Measurements from ENCODE around the gene AKR1C2. TPM values are rescaled to one million over a fixed set of nuclear protein-coding genes. Genes with fewer than 3 reads are reported as not detected.
"Not testable (repeated sequence)": the region's sequence is repeated elsewhere in the genome, so short reads cannot be mapped to it uniquely, and the experiment has no call there.

The AKR1C2 gene
- total and polyA plus RNA-seq, 4 experiments from 2014 or later = not detected

- Mint-ChIP-seq H3K27ac (no peak overlapping the region), H3K36me3 (no peaks in the 10 kb centered on the region), H3K4me1 (no peaks in the 10 kb centered on the region), H3K9me3 (peaks cover 0 to 16% (median 7%) of the 10 kb centered on the region in 8 donors), H3K27me3 (peaks cover 4% of the 10 kb centered on the region in 2 donors), H3K4me3 (no peak overlapping the region)
- no peak overlapping the region for H3K27ac ChIP-seq (ENCODE audit: low read depth, low read length)
- no peaks in the 10 kb centered on the region for H3K36me3 ChIP-seq (ENCODE audit: insufficient read depth, low read length)
- no peak for DNase-seq
- intact Hi-C loops (cut with micrococcal nuclease) = no loop called here
- no peaks in the 10 kb centered on the region for H3K27me3 ChIP-seq (ENCODE audit: insufficient read depth, low read length)
- H3K4me1 ChIP-seq (ENCODE audit: insufficient read depth, low read length) = no peaks in the 10 kb centered on the region
- CTCF ChIA-PET (ENCODE audit: partially characterized antibody) = no interaction called here
- POLR2A ChIA-PET (ENCODE audit: partially characterized antibody) = no interaction called here
- no peak overlapping the region for H3K4me3 ChIP-seq (ENCODE audit: low read length in 2 of 2)
- H3K9me3 ChIP-seq (ENCODE audit: control insufficient read depth in 1 of 2, low read length in 2 of 2) = no peaks in the 10 kb centered on the region
Observed at GRCh38 chr10:5002013-5002727, 1.5 kb downstream of the AKR1C2 start.

DNA sequence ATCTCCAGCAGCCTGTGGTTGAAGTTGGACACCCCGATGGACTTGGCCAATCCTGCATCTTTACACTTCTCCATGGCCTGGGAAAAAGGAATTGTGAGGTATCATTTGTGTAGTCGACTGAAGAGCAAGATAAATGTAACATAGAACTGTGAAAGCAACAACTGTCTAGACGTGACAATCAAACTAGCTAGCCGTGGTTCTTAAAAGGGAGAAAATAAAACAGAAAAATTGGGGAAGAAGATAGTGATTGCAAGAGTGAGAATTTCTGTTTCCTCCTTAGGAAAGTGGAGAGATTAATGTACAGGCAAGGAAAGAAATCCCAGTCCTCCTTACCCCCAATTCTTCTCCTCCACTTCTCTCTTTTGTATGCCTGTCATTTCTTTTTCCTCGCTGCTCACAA, 5.0 kb downstream of the AKR1C2 start:
- Mint-ChIP-seq H3K27ac (no peak overlapping the region), H3K4me3 (no peak overlapping the region), H3K27me3 (peaks cover 4% of the 10 kb centered on the region in 2 donors), H3K9me3 (no peaks in the 10 kb centered on the region), H3K4me1 (no peaks in the 10 kb centered on the region), H3K36me3 (no peaks in the 10 kb centered on the region)
- H3K27me3 ChIP-seq (ENCODE audit: insufficient read depth, low read length) = no peaks in the 10 kb centered on the region
- H3K4me1 ChIP-seq (ENCODE audit: insufficient read depth, low read length) = no peaks in the 10 kb centered on the region
- H3K9me3 ChIP-seq (ENCODE audit: control insufficient read depth in 1 of 2, low read length in 2 of 2) = no peaks in the 10 kb centered on the region
- CTCF ChIA-PET (ENCODE audit: partially characterized antibody) = no interaction called here
- no peaks in the 10 kb centered on the region for H3K36me3 ChIP-seq (ENCODE audit: insufficient read depth, low read length)
- intact Hi-C loops (cut with micrococcal nuclease) = no loop called here
- POLR2A ChIA-PET (ENCODE audit: partially characterized antibody) = no interaction called here
- H3K4me3 ChIP-seq (ENCODE audit: low read length in 2 of 2) = no peak overlapping the region
- no peak for DNase-seq
- no peak overlapping the region for H3K27ac ChIP-seq (ENCODE audit: low read depth, low read length)

DNA sequence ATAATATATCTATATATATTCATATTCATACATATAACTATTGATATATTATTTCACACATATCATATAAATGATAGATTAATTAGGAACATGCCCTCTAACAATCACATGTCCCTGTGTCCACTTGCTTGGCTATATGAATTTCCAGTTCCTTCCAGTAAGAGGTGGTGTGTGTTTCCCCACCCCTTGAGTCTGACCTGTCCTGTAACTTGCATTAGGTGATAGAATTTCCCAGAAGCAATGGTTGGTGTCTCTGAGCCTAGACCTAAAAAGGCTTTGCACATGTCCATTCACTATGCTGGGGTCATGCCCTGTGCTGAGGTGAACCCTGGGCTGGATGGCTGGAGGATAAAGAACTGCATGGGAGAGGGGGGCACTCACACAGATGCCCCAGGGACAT, 9.4 kb downstream of the AKR1C2 start:
- H3K27ac ChIP-seq (ENCODE audit: low read depth, low read length); POLR2A ChIA-PET (ENCODE audit: partially characterized antibody); H3K36me3 Mint-ChIP-seq; H3K36me3 ChIP-seq (ENCODE audit: insufficient read depth, low read length); H3K27me3 Mint-ChIP-seq; H3K27me3 ChIP-seq (ENCODE audit: insufficient read depth, low read length); H3K9me3 ChIP-seq (ENCODE audit: control insufficient read depth in 1 of 2, low read length in 2 of 2); H3K27ac Mint-ChIP-seq; H3K4me3 Mint-ChIP-seq; H3K4me3 ChIP-seq (ENCODE audit: low read length in 2 of 2); CTCF ChIA-PET (ENCODE audit: partially characterized antibody); H3K4me1 ChIP-seq (ENCODE audit: insufficient read depth, low read length); DNase-seq; H3K4me1 Mint-ChIP-seq; H3K9me3 Mint-ChIP-seq; intact Hi-C loops (cut with micrococcal nuclease): not testable (repeated sequence)

DNA sequence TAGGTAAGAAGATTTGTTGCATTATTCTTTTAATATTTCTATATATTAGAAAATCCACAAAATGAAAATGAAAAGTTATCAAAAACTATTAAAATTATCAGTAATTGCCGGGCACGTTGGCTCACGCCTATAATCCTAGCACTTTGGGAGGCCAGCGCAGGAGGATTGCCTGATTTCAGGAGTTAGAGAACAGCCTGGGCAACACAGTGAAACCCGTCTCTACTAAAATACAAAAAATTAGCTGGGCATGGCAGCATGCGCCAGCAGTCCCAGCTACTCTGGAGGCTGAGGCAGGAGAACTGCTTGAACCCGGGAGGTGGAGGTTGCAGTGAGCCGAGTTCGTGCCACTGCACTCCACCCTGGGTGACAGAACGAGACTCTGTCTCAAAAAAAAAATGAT, 11.1 kb downstream of the AKR1C2 start:
- H3K27me3 ChIP-seq (ENCODE audit: insufficient read depth, low read length); H3K4me3 Mint-ChIP-seq; H3K4me1 ChIP-seq (ENCODE audit: insufficient read depth, low read length); H3K9me3 Mint-ChIP-seq; H3K27ac Mint-ChIP-seq; H3K4me3 ChIP-seq (ENCODE audit: low read length in 2 of 2); H3K27me3 Mint-ChIP-seq; H3K36me3 ChIP-seq (ENCODE audit: insufficient read depth, low read length); H3K9me3 ChIP-seq (ENCODE audit: control insufficient read depth in 1 of 2, low read length in 2 of 2); H3K36me3 Mint-ChIP-seq; H3K4me1 Mint-ChIP-seq; H3K27ac ChIP-seq (ENCODE audit: low read depth, low read length); POLR2A ChIA-PET (ENCODE audit: partially characterized antibody); CTCF ChIA-PET (ENCODE audit: partially characterized antibody); intact Hi-C loops (cut with micrococcal nuclease); DNase-seq: not testable (repeated sequence)

DNA sequence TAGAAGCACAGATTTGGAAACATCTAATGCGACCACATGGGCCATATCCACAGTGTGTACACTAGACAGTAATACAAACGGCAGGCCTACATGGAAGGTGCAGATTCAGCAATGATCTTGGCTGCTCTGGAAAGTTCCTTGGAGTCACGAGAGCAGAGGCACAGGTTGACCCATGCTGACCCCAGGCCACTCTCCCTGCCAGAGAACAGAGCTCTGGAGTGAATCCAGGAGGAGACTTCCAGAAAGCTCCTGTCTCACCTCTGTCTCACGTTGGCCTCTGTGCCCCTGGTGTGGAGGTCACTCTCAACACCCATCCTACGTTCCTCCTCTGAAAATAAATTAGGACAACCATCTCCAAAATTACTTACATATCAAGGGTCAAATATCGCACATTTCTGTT, 12.2 kb downstream of the AKR1C2 start:
- H3K4me3 Mint-ChIP-seq; CTCF ChIA-PET (ENCODE audit: partially characterized antibody); DNase-seq; H3K27ac ChIP-seq (ENCODE audit: low read depth, low read length); H3K4me1 Mint-ChIP-seq; H3K36me3 ChIP-seq (ENCODE audit: insufficient read depth, low read length); H3K36me3 Mint-ChIP-seq; POLR2A ChIA-PET (ENCODE audit: partially characterized antibody); H3K27me3 Mint-ChIP-seq; H3K27ac Mint-ChIP-seq; H3K4me1 ChIP-seq (ENCODE audit: insufficient read depth, low read length); intact Hi-C loops (cut with micrococcal nuclease); H3K4me3 ChIP-seq (ENCODE audit: low read length in 2 of 2); H3K9me3 ChIP-seq (ENCODE audit: control insufficient read depth in 1 of 2, low read length in 2 of 2); H3K9me3 Mint-ChIP-seq; H3K27me3 ChIP-seq (ENCODE audit: insufficient read depth, low read length): not testable (repeated sequence)

GRCh38 chr10:4990217-4990616, 13.4 kb downstream of the AKR1C2 start:
- Histone ChIP-seq H3K36me3 (ENCODE audit: insufficient read depth, low read length) (no peaks in the 10 kb centered on the region), H3K27me3 (ENCODE audit: insufficient read depth, low read length) (no peaks in the 10 kb centered on the region), H3K27ac (ENCODE audit: low read depth, low read length) (no peak overlapping the region), H3K4me3 (ENCODE audit: low read length in 2 of 2) (no peak overlapping the region), H3K4me1 (ENCODE audit: insufficient read depth, low read length) (no peaks in the 10 kb centered on the region), H3K9me3 (ENCODE audit: control insufficient read depth in 1 of 2, low read length in 2 of 2) (no peaks in the 10 kb centered on the region)
- ChIA-PET CTCF (ENCODE audit: partially characterized antibody) (no interaction called here), POLR2A (ENCODE audit: partially characterized antibody) (no interaction called here)
- Mint-ChIP-seq H3K36me3 (no peaks in the 10 kb centered on the region), H3K27ac (no peak overlapping the region), H3K9me3 (no peaks in the 10 kb centered on the region), H3K4me3 (no peak overlapping the region), H3K4me1 (no peaks in the 10 kb centered on the region), H3K27me3 (peaks cover 1 to 2% of the 10 kb centered on the region in 2 donors)
- DNase-seq = no peak
- intact Hi-C loops (cut with micrococcal nuclease) = no loop called here

GRCh38 chr10:4988000-4988641, 15.5 kb downstream of the AKR1C2 start:
- H3K27me3 ChIP-seq (ENCODE audit: insufficient read depth, low read length); DNase-seq; H3K4me3 Mint-ChIP-seq; POLR2A ChIA-PET (ENCODE audit: partially characterized antibody); H3K36me3 ChIP-seq (ENCODE audit: insufficient read depth, low read length); H3K4me1 ChIP-seq (ENCODE audit: insufficient read depth, low read length); CTCF ChIA-PET (ENCODE audit: partially characterized antibody); H3K4me1 Mint-ChIP-seq; H3K36me3 Mint-ChIP-seq; H3K9me3 Mint-ChIP-seq; H3K27ac Mint-ChIP-seq; intact Hi-C loops (cut with micrococcal nuclease); H3K9me3 ChIP-seq (ENCODE audit: control insufficient read depth in 1 of 2, low read length in 2 of 2); H3K4me3 ChIP-seq (ENCODE audit: low read length in 2 of 2); H3K27me3 Mint-ChIP-seq; H3K27ac ChIP-seq (ENCODE audit: low read depth, low read length): not testable (repeated sequence)
